CD4-positive, alpha-beta T cell treated with Interleukin-15 for 4 hours (primary cell): ENCODE data around the gene ABTB1.

Experiments
- DNase-seq: peaks from one replicate; pipeline ENCODE4 v3.0.0-alpha.2; 2020; ENCODE audit warnings: low spot score

Gene ABTB1

DNA sequence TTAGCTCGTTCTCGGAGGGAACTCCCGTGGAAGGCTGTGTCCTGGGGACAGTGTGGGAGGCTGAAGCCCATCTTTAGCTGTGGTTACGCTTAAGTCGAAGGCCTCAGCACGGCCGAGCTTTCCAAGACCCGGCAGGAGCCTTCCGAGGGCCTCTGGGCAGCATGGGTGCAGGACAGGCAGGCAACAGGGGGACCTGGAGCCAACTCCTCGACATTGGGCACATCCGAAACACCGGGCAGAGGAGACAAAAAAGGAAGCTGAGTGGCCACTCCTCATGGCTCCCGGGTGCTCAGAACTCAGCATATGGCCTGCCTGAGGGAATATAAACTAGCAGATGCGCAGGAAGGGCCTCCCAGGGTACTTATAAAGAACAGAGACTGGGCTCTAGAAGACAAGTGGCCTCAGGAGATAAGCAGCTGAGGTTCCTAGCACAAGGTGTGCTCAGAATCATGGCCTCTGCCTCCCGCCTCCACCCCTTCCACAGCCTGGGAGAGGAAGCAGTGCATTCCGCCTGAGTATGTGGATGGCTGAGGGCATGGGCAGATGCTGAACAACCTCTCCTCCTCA lies 34.1 kb downstream of the ABTB1 start:
- DNase-seq: no peak

- no peak for DNase-seq
These were observed 35.2 kb downstream of the ABTB1 start for GRCh38 chr3:127707851-127708411.

GRCh38 chr3:127708837-127709236 lies 36.1 kb downstream of the ABTB1 start:
- no peak for DNase-seq

DNA sequence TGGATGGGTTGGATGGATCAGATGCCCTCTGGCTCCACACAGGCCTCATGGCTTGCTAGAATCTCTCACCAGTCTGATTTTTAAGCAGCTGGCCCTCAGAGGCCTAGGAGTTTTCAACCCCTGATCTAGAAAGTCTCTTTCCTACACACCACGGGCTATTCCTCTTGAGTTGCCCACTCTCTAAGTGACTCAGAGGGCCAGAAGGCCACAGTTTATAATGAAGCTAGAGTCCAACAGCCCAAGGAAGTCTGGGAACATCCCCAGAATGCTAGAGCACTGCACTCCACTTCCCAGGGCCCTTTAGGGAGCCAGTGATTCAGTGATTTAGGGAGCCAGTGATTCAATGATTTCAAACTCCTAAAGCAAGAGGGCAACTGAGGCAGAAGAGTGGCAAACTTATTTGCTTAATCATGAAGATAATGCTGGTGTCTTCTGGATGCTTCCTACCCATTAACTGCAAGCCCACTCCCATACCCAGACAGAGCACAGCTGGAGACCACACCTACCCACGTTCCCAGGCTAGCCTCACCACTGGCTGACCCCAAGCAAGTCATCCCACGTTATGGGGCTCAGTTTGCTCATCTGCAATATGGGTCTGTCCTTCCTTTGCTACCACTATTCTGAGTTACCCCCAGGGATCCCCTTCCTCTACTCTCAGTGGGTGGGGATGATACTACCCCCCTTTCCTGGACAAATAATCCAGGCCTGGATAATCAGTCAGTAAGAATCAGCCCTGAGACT lies 36.7 kb downstream of the ABTB1 start:
- DNase-seq: no peak

DNA sequence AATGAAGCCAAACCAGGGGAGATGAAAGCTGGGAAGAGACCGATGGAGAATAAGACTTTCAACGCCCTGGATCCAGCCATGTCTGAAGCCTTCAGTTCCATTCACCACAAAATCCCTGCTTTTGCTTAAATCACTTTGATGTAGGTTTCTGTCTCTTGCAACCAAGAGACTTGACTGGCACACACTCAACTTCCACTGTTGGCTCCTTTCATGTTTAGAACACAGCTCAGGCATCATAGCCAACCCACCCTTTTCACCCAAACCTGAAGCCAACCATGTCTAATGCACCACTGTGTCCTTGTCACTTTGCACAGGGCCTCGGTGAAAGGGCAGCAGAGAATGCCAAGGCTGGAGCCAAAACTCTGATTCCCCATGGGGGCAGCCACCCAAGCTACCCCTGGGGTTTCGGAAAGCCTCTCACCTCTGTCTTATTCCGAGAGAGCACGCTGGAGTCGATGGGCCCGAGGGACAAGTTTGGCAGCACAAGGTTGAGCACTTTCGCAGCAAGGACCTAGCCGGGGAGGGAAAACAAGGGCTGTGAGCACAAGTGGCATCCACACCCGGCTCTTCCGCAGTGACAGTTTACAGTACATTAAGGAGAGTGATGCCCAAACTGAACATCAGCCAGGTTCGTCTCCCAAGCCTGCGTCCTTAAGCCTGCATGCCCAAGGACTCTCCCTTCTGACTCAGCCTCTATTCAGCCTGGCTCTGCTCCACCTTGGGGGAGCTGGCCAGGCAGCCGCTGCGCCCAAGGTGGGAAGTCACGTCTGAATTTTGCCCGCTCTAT lies 37.6 kb downstream of the ABTB1 start:
- DNase-seq: no peak

GRCh38 chr3:127711021-127711695 lies 38.4 kb downstream of the ABTB1 start:
- no peak for DNase-seq

GRCh38 chr3:127711896-127712295 lies 39.1 kb downstream of the ABTB1 start:
- no peak for DNase-seq

DNA sequence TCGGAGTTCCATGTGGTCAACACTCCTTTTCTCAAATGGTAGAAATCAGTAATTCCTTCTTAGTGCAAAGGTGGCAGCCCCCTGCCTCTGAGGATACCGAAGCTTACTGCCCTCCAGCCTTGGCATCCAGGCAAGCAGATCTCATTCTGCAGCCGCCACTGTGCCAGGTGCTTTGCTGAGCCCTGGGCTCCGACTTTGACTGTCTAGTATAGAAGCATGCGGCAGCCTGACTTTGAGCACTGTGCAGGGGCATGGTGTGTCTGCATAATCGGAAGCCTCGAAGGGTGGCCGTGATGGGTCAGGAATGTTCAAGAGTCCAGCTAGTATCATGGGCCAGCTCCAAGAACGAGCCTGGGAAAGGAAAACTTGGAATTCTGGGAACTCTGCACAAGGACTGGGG lies 39.7 kb downstream of the ABTB1 start:
- DNase-seq: no peak

- DNase-seq: no peak
These were observed 40.4 kb downstream of the ABTB1 start for GRCh38 chr3:127712881-127713771.

- DNase-seq: no peak
These were observed 41.4 kb downstream of the ABTB1 start for GRCh38 chr3:127714125-127714571.

GRCh38 chr3:127714866-127715265 lies 42.1 kb downstream of the ABTB1 start:
- DNase-seq: no peak

- no peak for DNase-seq
These were observed 42.8 kb downstream of the ABTB1 start for GRCh38 chr3:127715532-127715931.

GRCh38 chr3:127716384-127716783 lies 43.6 kb downstream of the ABTB1 start:
- DNase-seq: no peak

DNA sequence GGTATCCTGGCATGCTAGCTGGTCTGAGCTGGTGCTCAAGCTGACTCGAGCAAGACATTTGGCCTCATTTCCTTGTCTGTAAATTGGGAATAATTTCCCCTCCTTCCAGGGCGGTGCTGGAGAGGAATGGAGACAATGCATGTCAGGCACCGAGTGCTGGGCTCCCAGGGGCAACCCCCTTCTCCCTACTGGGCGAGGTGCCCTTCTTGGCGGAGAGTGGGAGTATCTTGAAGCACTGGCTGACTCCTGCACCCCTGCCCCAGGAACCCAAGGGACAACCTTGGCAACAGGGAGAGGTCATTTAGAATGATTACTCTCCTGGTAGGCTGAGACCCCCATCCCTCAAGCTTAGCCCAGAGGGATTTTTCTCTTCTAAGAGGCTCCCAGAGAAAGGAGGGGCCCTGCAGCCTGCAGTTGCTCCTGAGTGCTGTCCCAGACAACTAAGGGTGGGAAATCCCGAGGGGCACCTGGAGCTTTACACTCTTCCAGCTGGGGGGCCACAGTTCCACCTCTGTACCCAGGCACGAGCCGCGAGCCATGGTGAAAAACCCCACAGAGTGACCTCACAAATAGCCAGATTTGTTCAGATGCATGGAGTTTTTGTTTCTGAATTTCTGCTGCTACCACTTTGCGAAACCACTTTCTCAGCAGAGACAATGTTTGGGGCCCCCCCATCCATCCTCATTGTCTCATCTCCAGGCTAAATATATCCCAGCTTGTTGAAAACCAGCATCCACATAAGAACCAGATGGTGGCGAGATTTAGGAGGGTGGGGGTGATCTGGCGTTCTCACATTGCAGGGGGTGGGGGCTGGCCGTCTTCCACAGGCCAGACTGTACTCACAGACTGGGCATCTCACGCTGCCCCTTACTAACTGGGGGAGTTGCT lies 44.8 kb downstream of the ABTB1 start:
- no peak for DNase-seq

DNA sequence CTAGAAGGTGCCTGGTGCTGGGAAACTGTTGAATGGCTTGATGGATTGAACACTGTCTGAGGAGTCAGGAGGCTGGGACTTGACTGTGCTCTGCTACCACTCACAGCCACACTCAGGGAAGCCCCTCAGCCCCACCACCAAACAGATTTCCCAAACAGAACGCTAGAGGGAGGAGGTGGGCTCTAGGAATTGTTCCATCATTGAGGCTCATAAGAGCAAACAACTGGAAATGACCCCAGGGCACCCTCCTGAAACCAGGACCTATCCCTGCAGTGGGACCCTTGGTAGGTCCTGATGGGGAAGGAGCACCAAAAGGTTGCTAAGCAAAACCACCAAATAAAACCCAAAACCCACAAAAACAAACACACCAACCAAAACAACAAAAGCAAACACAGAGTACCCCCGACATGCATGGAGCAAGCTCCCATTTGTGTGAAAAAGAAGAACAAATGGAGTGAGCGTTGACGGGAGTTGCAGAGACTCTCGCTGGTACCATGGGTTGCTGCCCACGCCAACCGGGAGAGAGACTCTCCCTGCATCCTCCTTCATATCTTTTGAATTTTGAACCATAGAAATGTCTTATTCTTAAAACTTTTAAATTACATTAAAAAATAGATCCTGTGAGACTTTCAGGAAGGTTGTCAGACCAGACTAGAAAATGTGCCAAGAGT lies 45.6 kb downstream of the ABTB1 start:
- DNase-seq: no peak

DNA sequence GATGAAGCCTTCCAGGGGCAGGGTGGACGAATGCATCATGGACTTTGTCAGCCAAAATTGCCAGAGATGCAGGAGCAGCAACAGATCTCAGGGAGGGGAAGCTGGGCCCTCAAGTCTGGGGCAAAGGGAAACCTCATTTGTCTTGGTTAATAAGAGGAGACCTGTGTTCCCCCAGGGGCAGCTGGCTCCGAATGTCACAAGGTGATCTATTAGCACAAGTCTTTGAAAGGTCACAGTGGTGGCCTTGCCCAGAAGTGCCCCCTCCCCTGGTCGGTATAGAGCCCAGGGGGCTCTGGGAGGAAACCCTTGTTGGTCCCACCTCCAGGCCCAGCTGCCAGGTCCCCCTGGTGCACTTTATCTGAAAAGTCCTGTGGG lies 46.2 kb downstream of the ABTB1 start:
- no peak for DNase-seq

- no peak for DNase-seq
These were observed 46.6 kb downstream of the ABTB1 start for GRCh38 chr3:127719369-127719768.

DNA sequence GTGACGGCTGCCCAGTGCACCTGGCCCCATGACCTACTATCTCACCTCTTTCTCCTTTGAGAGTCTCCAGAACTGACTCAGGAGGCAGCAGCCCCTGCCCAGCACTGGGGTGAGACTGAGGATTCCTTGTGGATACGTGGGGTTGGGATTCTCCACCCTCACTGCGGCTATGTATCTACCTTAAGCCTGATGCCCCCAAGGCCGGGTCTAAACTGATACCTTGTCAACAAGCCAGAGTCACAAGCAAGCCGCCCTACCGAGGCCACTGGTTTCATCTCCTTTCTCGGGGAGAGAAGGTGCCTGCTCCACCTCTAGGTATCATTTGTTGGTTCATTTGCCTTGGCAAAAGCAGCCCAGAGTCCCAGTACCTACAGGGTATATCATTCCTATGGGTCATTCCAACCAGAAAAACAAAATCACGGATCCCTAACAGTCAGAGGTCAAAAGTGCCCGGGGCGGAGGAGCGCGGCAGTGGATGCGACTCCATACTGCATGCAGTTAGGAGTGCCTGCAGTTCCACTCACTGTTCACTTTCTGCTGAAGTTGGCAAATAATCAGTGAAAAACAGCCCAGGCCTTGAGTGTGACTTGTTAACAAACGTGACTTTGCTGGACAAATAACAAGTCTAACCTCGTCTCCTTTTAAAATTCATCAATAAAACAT lies 47.5 kb downstream of the ABTB1 start:
- no peak for DNase-seq
